ENCODE results near the gene EFCC1. TPM values are rescaled to one million over a fixed set of nuclear protein-coding genes. Genes with fewer than 3 reads are reported as not detected.

Gene EFCC1
- total RNA-seq, 1 donor from 2014 or later: 0.67 TPM

DNA sequence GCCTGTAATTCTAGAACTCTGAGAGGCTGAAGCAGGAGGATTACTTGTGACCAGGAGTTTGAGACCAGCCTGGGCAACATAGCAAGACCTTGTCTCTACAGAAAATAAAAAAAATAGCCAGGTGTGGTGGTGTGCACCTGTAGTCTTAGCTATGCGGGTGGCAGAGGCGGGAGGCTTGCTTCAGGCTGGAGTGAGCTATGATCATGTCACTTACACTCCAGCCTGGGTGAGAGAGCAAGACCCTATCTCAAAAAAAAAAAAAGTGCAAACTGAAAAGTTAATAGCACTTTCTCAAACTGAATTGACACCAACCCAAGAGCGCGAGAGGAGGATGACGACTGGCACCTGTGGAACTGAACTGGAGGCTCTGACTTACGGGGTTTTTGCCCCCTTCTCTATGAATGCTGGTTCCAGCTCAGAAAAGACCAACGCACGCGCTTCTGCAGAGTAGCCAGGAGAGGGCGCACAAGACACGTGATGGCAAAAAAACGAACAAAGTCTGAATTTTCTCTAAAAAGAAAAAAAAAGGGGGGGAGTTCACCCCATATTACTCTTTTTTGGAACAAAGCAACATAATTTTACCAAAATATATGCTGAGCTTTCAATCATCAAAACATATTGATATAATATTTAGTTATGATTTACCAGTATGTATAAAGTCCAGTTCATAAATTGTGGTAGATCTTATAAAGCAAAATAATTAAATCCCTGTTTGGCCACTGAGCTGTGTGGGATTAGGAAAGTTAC lies 30.9 kb upstream of the EFCC1 start:
- H3K36me3 Mint-ChIP-seq: no peaks in the 10 kb centered on the region
- TF ChIP-seq, protein P1, sequence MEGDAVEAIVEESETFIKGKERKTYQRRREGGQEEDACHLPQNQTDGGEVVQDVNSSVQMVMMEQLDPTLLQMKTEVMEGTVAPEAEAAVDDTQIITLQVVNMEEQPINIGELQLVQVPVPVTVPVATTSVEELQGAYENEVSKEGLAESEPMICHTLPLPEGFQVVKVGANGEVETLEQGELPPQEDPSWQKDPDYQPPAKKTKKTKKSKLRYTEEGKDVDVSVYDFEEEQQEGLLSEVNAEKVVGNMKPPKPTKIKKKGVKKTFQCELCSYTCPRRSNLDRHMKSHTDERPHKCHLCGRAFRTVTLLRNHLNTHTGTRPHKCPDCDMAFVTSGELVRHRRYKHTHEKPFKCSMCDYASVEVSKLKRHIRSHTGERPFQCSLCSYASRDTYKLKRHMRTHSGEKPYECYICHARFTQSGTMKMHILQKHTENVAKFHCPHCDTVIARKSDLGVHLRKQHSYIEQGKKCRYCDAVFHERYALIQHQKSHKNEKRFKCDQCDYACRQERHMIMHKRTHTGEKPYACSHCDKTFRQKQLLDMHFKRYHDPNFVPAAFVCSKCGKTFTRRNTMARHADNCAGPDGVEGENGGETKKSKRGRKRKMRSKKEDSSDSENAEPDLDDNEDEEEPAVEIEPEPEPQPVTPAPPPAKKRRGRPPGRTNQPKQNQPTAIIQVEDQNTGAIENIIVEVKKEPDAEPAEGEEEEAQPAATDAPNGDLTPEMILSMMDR (IDR thresholded peaks at IDR 0.05; ENCODE audit: unreplicated experiment): peak; percentile 87
- no peak overlapping the region for H3K4me3 Mint-ChIP-seq
- H3K4me1 Mint-ChIP-seq: peaks cover 10% of the 10 kb centered on the region
- H3K27ac Mint-ChIP-seq: no peak overlapping the region
- peak in 1 of 2 experiments; percentile 73 for DNase-seq (ENCODE audit: low spot score in 2 of 2, unreplicated experiment in 2 of 2)
- no peaks in the 10 kb centered on the region for H3K9me3 Mint-ChIP-seq
- H3K27me3 Mint-ChIP-seq (ENCODE audit: low read depth): peaks cover 3% of the 10 kb centered on the region

DNA sequence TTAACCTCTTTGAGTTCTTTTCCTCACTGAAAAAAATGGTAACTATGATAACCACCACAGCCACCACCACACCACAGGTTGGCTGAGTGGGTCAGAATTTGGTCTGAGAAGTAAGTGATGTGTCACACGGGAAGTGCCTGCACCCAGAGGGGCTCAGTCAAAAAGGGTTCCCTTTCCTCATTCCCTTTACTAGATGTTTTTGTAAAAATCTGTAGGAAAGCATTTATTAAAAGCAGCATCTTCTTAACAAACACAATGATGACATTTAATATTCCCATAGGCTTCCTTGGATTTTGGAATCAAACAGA lies 30.4 kb upstream of the EFCC1 start:
- TF ChIP-seq, protein P1 (IDR thresholded peaks at IDR 0.05; ENCODE audit: unreplicated experiment): no peak
- no peak for DNase-seq (ENCODE audit: low spot score in 2 of 2, unreplicated experiment in 2 of 2)
- H3K36me3 Mint-ChIP-seq: no peaks in the 10 kb centered on the region
- H3K4me3 Mint-ChIP-seq: no peak overlapping the region
- H3K27me3 Mint-ChIP-seq (ENCODE audit: low read depth): peaks cover 6% of the 10 kb centered on the region
- H3K9me3 Mint-ChIP-seq: no peaks in the 10 kb centered on the region
- no peak overlapping the region for H3K27ac Mint-ChIP-seq
- H3K4me1 Mint-ChIP-seq: peaks cover 10% of the 10 kb centered on the region

DNA sequence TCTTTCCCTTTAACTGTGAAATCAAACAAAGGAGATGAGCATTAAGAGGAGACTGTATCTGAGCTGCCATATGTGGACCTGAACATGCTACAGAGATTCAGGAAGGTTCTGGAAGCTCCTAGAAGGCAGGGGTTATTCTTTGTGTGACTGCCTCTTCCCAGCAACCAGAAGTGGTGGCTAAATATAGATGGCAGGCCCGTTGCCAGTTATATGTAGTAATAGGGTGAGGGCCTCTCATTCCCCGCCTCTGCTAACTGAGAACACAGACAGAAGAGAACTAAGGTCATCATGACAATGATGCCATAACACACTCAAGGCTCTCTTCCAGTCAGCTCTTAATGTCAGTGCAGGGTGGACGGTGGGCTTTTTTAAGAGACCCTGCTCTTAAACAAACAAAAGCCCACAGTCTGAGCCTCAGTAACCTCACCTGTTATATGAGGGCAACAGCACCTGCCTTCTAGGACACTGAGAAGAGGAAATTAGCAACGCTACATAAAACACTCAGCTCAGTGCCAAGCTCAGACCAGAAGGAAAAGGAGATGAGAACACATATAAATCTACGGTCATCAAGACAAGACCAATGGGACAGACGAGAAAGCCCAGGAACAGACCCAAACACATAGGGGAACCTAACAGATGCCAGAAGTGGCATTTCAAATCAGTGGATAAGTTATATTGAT lies 29.5 kb upstream of the EFCC1 start:
- Mint-ChIP-seq H3K9me3 (no peaks in the 10 kb centered on the region), H3K27me3 (ENCODE audit: low read depth) (peaks cover 7% of the 10 kb centered on the region), H3K4me1 (peaks cover 10% of the 10 kb centered on the region), H3K27ac (no peak overlapping the region), H3K36me3 (no peaks in the 10 kb centered on the region), H3K4me3 (no peak overlapping the region)
- TF ChIP-seq, protein P1 (IDR thresholded peaks at IDR 0.05; ENCODE audit: unreplicated experiment): no peak
- no peak for DNase-seq (ENCODE audit: low spot score in 2 of 2, unreplicated experiment in 2 of 2)

DNA sequence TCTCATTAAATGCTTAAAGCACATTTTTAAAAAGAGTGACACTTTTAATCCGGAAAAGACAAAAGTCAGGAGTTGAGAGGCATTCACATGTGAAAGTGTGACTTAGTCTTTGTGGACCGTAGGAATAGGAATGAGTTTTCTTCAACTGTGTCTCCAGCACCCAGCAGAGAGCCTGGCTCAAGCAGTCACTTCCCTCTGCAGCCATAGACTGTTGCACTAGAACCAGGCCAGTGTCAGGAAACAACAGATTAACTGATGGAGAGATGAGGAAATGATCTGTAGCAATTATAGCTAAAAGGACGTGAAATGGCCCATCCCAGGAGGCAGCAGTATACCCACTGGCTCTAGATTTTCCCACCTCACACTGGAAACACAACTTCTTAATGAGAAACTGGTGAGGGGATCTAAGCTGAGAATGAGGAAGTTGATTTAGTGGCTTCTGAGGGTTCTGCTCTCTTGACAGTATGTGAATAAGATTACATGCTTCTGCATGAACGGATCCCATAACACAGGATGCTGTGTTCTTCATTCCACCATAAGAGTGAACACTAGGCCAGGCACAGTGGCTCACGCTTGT lies 27.0 kb upstream of the EFCC1 start:
- TF ChIP-seq, protein P1 (IDR thresholded peaks at IDR 0.05; ENCODE audit: unreplicated experiment): no peak
- Mint-ChIP-seq H3K4me3 (no peak overlapping the region), H3K36me3 (no peaks in the 10 kb centered on the region), H3K9me3 (no peaks in the 10 kb centered on the region), H3K27me3 (ENCODE audit: low read depth) (peaks cover 25% of the 10 kb centered on the region), H3K4me1 (no peaks in the 10 kb centered on the region), H3K27ac (no peak overlapping the region)
- DNase-seq (ENCODE audit: low spot score in 2 of 2, unreplicated experiment in 2 of 2): no peak

DNA sequence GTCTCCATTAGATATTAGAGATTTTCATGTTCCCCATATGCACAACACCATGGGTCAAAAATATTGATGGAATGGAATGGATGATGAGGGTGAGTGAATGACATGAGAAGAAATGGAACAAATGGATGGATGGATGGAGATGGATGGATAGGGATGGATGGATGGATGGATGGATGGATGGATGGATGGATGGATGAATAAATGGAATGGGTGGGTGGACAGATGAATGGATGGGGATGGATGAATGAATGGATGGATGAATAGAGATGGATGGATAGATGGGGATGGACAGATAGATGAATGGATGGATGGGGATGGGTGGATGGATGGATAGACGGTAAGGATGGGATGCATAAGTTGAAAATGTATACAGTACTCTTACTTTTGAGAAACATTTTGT lies 25.8 kb upstream of the EFCC1 start:
- peaks cover 27% of the 10 kb centered on the region for H3K27me3 Mint-ChIP-seq (ENCODE audit: low read depth)
- TF ChIP-seq, protein P1 (IDR thresholded peaks at IDR 0.05; ENCODE audit: unreplicated experiment): no peak
- no peaks in the 10 kb centered on the region for H3K9me3 Mint-ChIP-seq

More for the DNA sequence above, 25.8 kb upstream of the EFCC1 start:
- no peak for DNase-seq (ENCODE audit: low spot score in 2 of 2, unreplicated experiment in 2 of 2)
- Mint-ChIP-seq H3K27ac (no peak overlapping the region), H3K4me3 (no peak overlapping the region), H3K4me1 (no peaks in the 10 kb centered on the region), H3K36me3 (no peaks in the 10 kb centered on the region)
